CD4-positive, alpha-beta T cell treated with Interleukin-15 for 1 hour (primary cell): ENCODE measurements around the gene OTOL1.

Source experiments
- DNase-seq: peaks from one replicate; pipeline ENCODE4 v3.0.0-alpha.2; 2020

OTOL1 gene

DNA sequence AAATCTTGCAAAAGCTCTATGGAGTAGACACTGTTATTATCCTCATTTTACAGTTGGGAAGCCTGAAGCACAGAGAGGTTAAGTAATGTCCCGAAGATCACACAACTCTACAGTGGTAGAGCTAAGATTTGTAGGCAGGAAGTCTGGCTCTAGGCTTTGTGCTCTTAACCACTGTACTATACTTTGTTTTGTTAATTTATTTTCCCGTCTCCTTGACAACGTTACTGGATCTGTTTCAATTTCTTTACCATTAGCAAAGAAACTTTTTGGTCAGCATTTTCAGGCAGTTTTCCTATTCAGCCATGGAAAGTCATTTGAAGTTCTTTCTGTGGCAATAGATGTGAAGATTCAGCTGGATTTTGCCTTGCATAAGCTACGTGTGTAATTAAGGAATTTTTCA is 51.7 kb downstream of the OTOL1 start:
- DNase-seq, result no peak

DNA sequence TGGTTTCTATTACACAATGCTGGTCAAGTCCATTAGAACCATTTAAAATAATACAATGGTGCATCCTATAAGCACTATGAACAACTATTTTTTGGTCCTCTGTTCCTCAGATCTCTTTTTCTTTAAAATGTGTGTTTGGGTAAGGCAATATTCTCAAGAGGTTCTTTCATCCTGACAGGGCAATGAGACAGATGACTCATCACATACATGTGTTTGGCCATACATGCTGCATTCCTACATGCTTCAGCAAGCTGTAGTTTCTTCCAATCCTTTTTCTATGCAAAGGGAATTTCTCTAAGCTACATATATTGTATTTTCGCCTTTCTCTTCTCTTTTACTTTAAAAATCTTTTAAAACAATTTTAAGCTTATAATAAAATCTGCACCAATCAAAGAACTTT is 52.7 kb downstream of the OTOL1 start:
- no peak for DNase-seq

DNA sequence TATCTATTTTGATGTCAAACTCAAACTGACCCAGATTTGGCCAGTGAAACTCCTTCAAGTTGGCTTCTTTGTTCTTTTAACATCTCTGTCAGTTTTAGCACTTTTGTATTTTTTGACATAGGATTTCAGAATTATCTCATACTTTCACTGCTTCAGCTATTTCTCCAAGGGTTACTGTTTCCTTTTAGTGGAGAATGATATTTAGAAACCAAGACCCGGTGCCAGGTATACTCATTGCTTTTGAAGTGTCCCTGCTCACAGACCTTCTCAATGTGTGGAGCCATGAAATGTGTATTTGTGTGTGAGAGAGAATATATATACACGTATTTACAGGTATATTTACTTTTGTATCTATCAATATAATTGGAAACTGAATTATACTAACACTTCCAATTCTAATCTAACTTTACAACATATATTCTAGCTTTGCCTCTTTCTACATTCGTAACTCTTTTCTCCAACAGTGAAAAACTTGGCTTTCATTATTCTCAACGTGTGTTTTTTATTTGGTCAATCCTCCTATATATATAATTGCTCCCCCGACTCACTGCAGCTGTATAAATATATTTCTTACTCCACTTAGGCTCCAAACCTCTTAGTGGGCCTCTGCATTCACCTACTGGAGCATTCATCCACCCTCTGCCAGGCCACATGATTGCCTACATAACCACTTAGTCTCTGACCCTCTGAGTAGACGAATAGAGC is 54.0 kb downstream of the OTOL1 start:
- DNase-seq, result no peak

DNA sequence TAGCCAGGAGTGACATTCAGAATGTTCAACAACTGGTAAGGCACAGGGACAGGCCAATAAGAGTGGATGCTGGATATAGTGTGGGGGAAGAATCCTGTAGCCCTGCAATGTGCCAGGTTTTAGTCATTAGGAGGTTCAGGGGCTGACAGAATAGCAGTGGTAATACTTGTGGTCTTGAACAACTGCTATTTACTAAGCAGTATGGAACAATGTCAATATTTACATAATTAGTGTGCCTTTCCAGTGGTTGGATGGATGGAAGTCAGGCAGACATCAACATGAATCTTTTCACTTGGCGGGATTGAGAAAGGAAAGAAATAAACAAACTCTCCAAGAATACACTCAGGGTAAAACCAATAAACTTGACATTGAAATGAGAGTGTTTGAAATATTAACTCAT is 55.1 kb downstream of the OTOL1 start:
- no peak for DNase-seq

DNA sequence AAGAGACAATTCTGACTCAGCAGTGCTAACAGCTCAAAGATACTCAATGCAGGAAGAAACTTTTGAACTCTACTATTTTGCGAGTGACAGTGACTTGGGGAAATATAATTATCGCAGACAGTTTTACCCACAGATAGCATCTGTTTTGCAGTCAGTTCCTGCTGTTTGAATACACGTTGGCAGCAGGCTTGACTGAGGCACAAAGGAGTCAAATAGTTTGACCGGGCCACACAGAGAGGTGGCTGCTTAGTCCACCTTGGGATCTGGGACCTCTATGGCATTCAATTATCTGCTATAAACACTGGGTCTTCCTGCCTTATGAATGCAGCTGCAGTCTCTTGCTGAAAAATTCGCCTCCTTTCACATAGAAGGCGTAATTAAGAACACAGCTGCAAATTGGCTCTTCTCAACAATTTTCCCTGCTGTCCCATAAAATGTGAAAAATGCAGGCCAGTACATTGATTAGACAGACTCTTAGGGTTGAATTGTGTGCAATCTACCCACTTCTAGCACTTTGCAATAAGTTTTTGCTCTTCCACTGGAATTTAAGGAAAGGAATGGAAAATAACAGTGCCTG is 56.5 kb downstream of the OTOL1 start:
- no peak for DNase-seq
